Sigmoid colon (tissue), 3 donors: Measurements from ENCODE around the gene EXOSC10.

Experiments
- CTCF ChIP-seq, 4 experiments: fragments of 450-650 bp in 3 of 4; fragments of 200-600 bp in 1 of 4; IDR thresholded peaks; one replicate each; pipeline ENCODE4 v1.5.1; 2016 to 2019; ENCODE audit warnings: antibody characterized with exemption in 4 of 4, mild to moderate bottlenecking in 3 of 4, moderate library complexity in 2 of 4
- POLR2A ChIP-seq, 2 donors: fragments of 450-650 bp; IDR thresholded peaks; one replicate each; pipeline ENCODE4 v1.6.1; 2016; ENCODE audit warnings: antibody characterized with exemption in 2 of 2, mild to moderate bottlenecking in 2 of 2, moderate library complexity in 2 of 2

DNA sequence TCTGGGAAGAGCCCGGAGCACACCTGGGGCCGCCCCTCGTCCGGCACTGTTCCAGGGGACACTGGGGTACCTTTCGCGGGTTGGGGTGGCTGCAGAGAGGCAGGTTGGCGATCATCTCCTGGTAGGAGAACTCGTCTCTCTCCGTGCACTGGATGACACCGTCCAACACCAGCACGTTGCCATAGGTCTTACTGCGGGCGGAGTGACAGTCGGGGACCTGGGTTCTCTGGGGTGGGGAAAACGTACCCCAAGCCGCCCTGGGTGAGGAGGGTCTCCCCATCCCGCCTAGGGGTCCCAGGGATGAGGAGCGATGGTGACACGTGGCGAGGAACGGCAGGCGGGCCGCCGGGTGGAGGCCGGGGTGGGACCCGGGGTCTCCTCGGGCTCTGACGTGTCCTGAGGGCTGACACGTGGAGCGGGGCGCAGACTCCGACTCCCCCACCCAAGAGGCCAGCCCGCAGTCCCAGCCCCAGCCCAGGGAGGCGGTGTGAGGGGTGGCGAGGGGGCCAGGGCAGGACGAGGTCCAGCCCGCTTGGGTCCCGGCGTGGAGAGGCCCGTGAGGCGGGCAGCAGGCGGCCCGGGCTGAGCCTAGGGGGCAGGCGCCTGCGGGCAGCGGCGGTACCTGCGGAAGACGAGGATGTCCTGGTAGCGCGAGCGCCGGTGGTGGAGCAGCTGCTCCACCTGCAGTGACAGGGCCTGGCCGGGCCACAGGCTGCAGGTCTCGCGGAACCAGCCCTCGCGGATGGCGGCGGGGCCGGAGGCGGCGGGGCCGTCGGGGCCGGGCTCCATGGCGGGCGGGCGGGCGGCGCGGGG is 40.3 kb downstream of the EXOSC10 start:
- TF ChIP-seq CTCF (IDR thresholded peaks at IDR 0.05) (no peak), POLR2A (IDR thresholded peaks at IDR 0.05) (no peak)
